Measurements from ENCODE around the gene UNC5C.

The UNC5C gene

GRCh38 chr4:95255396-95256107, 293.2 kb downstream of the UNC5C start:
- no peak for DNase-seq

- no peak for DNase-seq
These were observed 297.2 kb downstream of the UNC5C start for GRCh38 chr4:95251568-95251967.

DNA sequence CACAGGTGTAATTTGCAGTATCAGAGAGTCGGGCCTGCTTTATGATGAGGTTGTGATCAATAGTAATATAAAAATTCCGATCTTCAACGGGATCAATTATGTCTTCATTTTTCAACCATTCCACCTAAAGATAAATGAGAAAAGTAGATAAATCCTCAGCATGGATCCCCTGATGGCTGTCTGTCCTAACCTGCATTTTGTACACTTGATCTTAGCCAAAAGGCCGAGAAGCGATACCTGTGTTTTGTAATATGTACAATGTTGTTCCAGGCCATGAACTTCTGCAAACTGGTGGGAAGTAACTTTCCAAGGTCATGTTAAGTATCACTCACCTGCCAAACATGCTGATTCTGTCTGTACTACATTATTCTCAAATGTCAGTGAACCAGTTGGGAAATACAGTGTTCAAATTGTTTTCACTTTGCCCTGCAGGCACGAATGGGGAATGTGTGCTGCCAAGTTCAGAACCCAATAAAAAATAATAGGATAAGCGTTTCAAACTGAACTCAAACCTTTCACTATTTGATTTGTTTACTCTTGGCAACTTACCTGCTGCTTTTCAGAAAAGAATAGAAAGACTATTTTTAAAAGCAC, 298.1 kb downstream of the UNC5C start:
- DNase-seq: no peak

DNA sequence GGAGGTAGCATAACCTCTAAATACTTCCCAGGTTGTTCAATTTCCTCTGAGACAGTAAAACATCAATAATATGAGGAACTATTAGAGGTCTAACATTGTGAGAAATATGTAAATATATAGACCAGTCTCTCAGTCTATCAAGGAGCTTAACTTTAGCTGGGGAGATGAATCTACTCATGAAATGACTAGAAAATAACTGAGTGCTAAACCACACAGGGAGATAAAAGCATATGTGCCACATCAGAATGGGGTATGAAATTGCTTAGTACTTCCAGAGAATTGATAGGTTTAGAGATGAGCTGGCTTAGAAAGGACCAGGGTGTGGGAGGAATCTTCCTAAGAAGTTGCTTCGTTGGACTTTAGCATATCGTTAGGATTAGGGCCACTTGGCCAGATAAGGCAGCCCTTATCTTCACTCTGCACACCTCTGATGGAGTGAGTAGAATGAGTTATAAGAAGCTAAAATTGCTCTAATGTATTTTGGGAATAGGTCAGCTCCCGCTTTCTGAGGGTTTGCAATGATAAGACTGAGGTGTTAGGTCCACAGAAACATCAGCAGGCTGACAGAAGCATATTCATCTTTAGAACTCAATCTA, 299.2 kb downstream of the UNC5C start:
- no peak for DNase-seq

GRCh38 chr4:95248720-95249425, 299.9 kb downstream of the UNC5C start:
- DNase-seq: no peak

- no peak for DNase-seq
These were observed 304.9 kb downstream of the UNC5C start for GRCh38 chr4:95243892-95244291.

GRCh38 chr4:95238554-95238953, 310.2 kb downstream of the UNC5C start:
- DNase-seq: no peak

GRCh38 chr4:95232358-95233156, 316.2 kb downstream of the UNC5C start:
- no peak for DNase-seq

DNA sequence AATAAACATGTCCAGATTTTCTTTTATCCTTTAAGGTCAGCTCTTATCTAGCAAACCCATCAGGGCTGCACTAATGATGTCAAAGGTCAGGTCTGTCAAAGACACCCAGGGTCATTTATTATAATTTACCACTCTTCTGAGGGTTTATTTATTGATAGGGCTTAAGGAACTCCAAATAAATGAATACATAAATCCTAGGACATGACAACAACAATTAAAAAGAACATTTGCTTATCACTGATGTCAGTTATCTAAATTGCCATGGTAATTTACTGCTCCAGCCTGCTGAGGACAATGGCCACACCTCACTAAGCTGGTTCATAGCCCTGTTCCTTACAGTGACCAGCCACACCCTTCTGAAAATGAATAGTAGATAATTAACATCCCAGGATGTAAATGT, 317.1 kb downstream of the UNC5C start:
- no peak for DNase-seq

DNA sequence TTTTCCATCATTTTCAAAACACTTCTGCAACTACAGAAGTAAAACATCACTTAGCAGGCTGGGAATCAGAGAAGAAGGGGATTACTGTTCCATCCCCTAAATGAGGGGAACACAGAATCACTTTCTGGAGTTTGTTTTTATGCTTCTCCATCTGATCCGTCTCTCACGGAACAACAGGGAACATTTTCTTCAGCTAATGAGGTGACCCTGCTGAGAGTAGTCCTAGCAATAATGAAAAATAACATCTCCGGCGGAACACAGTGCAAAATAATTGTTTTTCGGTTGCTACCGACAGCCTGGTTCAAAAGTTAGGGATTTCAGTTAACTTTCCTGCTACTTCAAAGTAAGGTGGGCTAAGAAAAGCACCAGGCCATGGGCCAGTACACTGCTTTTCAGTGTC, 322.9 kb downstream of the UNC5C start:
- no peak for DNase-seq

- no peak for DNase-seq
These were observed 324.4 kb downstream of the UNC5C start for GRCh38 chr4:95224402-95224801.

- no peak for DNase-seq
These were observed 328.3 kb downstream of the UNC5C start for GRCh38 chr4:95220205-95221175.

DNA sequence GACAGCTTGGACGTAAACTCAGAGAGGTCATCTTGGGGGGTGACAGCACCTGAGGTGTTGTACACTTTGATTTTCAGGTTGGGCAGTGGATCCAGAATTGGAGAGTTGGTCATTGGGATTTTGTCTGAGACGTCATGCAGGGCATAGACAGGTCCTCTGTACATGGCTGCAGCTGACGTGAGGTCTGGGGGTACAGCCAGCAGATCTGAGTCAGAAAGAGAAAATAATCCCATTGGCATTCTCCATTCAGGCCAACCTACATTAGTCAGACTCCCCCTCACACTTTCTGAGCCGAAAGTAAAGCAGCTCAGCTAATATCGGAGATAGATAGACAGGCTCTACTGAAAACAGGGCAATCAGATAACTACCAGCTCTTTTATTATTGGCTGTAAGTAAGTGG, 329.7 kb downstream of the UNC5C start:
- DNase-seq: no peak

DNA sequence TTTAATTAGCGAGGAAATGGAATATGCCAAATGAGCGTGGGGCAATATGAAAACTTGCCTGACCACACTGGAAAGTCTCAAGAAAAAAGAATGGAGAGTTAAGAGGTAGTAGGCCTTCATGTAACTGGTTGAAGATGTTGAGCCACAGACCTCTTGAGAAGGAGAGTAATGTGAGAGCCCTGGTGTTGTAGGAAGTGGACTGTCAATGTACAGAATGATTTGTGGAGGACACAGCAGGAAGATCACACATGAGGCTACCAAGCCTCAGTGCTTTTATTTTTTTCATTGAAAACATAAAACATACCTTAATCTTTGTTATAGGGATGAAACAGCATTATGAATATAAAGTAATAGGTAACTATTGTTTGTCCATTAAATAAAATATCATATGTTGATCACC, 331.6 kb downstream of the UNC5C start:
- DNase-seq: no peak

- no peak for DNase-seq
These were observed 332.1 kb downstream of the UNC5C start for GRCh38 chr4:95216636-95217035.

DNA sequence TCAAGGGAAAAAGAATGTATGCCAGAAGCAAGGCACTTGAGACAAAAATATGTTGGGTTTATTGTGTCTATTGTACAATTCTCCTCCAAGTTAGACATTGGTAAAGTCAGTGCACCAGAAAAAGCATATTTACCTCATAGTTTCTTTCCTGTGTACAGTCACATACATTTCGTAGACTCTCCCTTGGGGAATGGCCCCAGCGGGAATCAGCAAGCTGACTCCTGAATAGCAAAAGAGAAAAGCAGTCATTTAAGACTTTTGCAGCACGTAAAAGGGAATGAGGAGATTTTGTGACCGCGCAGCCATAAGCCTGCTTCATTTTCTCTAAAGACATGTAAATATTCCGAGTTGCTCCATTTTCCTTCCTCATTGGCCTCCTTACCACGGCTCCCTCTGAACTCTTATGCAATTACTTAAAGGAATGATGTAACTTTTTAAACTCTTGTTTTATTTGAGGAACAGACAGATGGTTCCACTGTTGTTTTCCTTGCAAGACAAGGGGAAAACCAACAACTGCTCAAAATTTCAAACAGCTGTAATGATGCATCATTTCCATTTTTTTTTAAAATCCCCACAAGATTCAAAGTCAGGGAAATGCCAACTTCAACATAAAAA, 332.7 kb downstream of the UNC5C start:
- no peak for DNase-seq

DNA sequence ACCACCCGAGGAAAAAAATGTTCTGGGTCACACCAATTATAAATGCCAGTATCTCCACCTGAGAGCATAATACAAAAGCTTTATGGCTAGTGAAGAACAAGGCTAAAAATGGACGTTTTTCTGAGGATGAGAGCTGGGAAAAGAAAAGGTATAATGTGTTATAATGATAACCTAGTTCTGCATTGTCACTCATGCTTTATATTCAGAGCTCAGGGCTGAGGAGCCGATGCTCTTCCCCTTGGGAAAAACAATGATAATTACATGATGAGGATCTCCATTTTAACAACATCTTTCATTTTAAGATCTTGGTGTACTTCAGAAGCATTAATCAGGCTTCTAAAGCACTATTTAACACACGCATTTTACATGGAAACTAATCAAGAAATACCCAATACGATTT, 333.7 kb downstream of the UNC5C start:
- no peak for DNase-seq

DNA sequence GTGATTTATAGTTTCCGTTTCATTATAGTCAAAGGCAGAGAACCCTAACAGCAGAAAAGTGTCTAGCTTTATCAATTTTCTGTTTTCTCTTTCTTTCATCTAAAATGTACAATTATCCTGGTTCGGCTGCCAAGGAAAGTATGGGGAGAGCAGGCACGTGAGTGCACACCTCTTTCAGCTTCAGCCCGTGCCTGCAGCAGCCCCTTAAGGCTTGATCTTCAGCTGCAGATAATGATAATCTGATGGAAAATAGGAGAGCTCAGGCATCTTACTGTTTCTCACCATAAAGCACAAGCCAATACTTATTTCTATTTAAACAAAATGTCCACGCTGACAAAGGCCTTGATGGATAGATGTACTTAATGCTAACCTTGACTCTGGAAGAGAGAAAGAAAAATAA, 334.4 kb downstream of the UNC5C start:
- no peak for DNase-seq

DNA sequence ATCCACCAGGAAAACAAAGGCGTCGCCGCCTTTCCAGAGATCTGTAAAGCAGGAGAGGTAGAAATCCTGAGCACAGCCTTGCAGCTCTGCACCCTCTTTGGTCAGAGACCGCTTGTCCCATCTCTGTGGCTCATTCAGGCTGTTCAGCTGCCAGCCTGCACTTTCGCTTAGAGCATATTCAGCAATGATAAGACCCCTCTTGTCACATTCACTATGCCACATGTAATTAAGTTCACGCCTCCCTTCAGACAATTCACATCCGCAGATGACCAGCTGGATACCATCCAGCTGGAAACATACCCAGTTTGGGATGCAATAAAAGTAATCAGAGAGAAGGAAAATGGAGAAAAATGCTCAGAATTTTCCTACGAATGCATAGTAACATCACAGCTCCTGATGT, 335.4 kb downstream of the UNC5C start:
- no peak for DNase-seq

DNA sequence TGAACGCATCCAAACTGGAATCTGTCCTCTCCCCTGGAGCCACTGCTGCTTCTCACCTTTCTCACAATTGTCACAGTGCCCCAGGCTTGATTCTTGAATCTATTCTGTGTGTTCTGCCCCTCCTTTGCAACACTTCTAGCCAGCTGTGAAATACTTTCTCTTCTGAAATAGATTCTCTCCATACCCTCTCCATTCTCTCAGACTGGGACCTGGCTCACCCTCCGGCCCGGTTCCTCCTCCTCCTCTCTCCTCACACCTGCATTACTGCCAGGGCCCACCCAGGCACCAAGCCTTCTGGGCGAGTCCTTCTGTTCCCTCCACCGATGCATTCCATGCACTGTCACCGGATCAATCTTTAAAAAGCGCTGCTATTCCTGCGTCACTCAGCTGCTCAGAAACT, 336.1 kb downstream of the UNC5C start:
- DNase-seq: no peak

GRCh38 chr4:95209927-95210326, 338.8 kb downstream of the UNC5C start:
- DNase-seq: no peak
